Colonic mucosa (tissue), 4 donors: ENCODE measurements around the gene LPA. TPM values are rescaled to one million over a fixed set of nuclear protein-coding genes. Genes with fewer than 3 reads are reported as not detected.
"Not testable (repeated sequence)": the region's sequence is repeated elsewhere in the genome, so short reads cannot be mapped to it uniquely, and the experiment has no call there.

ENCODE experiments used
- DNase-seq: peaks from one replicate; pipeline ENCODE4 v3.0.0-alpha.2; 2020
- H3K27ac ChIP-seq: fragments of 200-600 bp; one replicate; pipeline ENCODE4 v1.8.0; 2021
- H3K27me3 ChIP-seq: fragments of 200-600 bp; one replicate; pipeline ENCODE4 v1.8.0; 2021
- H3K36me3 ChIP-seq: fragments of 200-600 bp; one replicate; pipeline ENCODE4 v1.8.0; 2021
- H3K4me1 ChIP-seq: fragments of 200-600 bp; one replicate; pipeline ENCODE4 v1.8.0; 2021; ENCODE audit warnings: mild to moderate bottlenecking
- H3K4me3 ChIP-seq: fragments of 200-600 bp; one replicate; pipeline ENCODE4 v1.8.0; 2021
- H3K9ac ChIP-seq, 2 donors: one replicate each; pipeline ENCODE4 v1.7.0; 2013; ENCODE audit warnings: control low read depth in 2 of 2, low read depth in 2 of 2, low read length in 2 of 2
- H3K9me3 ChIP-seq: fragments of 200-600 bp; one replicate; pipeline ENCODE4 v1.8.0; 2021
- CTCF ChIP-seq: fragments of 200-600 bp; IDR thresholded peaks from one replicate; pipeline ENCODE4 v1.8.0; 2022; ENCODE audit warnings: antibody characterized with exemption, mild to moderate bottlenecking
- intact Hi-C: fragments of 100-400 bp; cut with DNase I; formaldehyde crosslinking; loops from one replicate; pipeline ENCODE4 v1.14.1; 2022
- total RNA-seq, 2 donors: library from RNA; stranded (reverse); fragmentation: NEBNext Ultra II Directional in 1 of 2; extraction: Animal tissue kit (Norgen Biotek cat#: 25700) in 1 of 2; gene quantifications; one replicate each; pipeline ENCODE4 v1.2.1, GENCODE V29; 2021
- donor health status: healthy.
- donor health status: DM: no; HTN: no; CAD: no.
- donor health status: DM: no; HTN: no; CAD: no.

The LPA gene
- total RNA-seq, 2 donors from 2014 or later = 0.15 TPM; not detected in 1

- no peak for DNase-seq
- no peak overlapping the region for H3K4me3 ChIP-seq
- no peaks in the 10 kb centered on the region for H3K27me3 ChIP-seq
- no peaks in the 10 kb centered on the region for H3K4me1 ChIP-seq
- H3K27ac ChIP-seq = no peak overlapping the region
- H3K36me3 ChIP-seq = no peaks in the 10 kb centered on the region
- H3K9me3 ChIP-seq = no peaks in the 10 kb centered on the region
- H3K9ac ChIP-seq = no peak overlapping the region
- intact Hi-C loops = no loop called here
- TF ChIP-seq CTCF = no peak
These were observed 77.7 kb downstream of the LPA start for GRCh38 chr6:160586374-160586773.

- Histone ChIP-seq H3K27me3 (no peaks in the 10 kb centered on the region), H3K36me3 (no peaks in the 10 kb centered on the region), H3K27ac (no peak overlapping the region), H3K9ac (no peak overlapping the region), H3K9me3 (no peaks in the 10 kb centered on the region), H3K4me3 (no peak overlapping the region), H3K4me1 (no peaks in the 10 kb centered on the region)
- intact Hi-C loops = no loop called here
- DNase-seq = no peak
- no peak for TF ChIP-seq CTCF
These were observed 80.3 kb downstream of the LPA start for GRCh38 chr6:160583794-160584193.

- H3K36me3 ChIP-seq = no peaks in the 10 kb centered on the region
- DNase-seq = no peak
- H3K9ac ChIP-seq = no peak overlapping the region
- no peaks in the 10 kb centered on the region for H3K27me3 ChIP-seq
- H3K27ac ChIP-seq = no peak overlapping the region
- no peaks in the 10 kb centered on the region for H3K9me3 ChIP-seq
- H3K4me3 ChIP-seq = no peak overlapping the region
- TF ChIP-seq CTCF = no peak
- intact Hi-C loops = no loop called here
- no peaks in the 10 kb centered on the region for H3K4me1 ChIP-seq
These were observed 82.7 kb downstream of the LPA start for GRCh38 chr6:160581406-160581805.

GRCh38 chr6:160578515-160578914 is 85.6 kb downstream of the LPA start:
- intact Hi-C loops, H3K9me3 ChIP-seq, H3K27ac ChIP-seq, H3K27me3 ChIP-seq, H3K4me3 ChIP-seq, DNase-seq, H3K36me3 ChIP-seq, H3K4me1 ChIP-seq, H3K9ac ChIP-seq: not testable (repeated sequence)

GRCh38 chr6:160573943-160574342 is 90.1 kb downstream of the LPA start:
- Histone ChIP-seq H3K36me3 (no peaks in the 10 kb centered on the region), H3K27ac (no peak overlapping the region), H3K4me3 (no peak overlapping the region), H3K27me3 (no peaks in the 10 kb centered on the region), H3K9ac (no peak overlapping the region), H3K4me1 (no peaks in the 10 kb centered on the region), H3K9me3 (no peaks in the 10 kb centered on the region)
- no peak for DNase-seq
- TF ChIP-seq CTCF = no peak
- intact Hi-C loops = no loop called here

- H3K9me3 ChIP-seq, intact Hi-C loops, DNase-seq, H3K27ac ChIP-seq, H3K9ac ChIP-seq, H3K4me3 ChIP-seq, H3K4me1 ChIP-seq, H3K36me3 ChIP-seq, H3K27me3 ChIP-seq: not testable (repeated sequence)
These were observed 92.9 kb downstream of the LPA start for GRCh38 chr6:160571201-160571600.

- H3K9me3 ChIP-seq = no peaks in the 10 kb centered on the region
- TF ChIP-seq CTCF = no peak
- H3K9ac ChIP-seq = no peak overlapping the region
- H3K36me3 ChIP-seq = no peaks in the 10 kb centered on the region
- H3K4me1 ChIP-seq = no peaks in the 10 kb centered on the region
- intact Hi-C loops = no loop called here
- no peak for DNase-seq
- no peak overlapping the region for H3K27ac ChIP-seq
- H3K27me3 ChIP-seq = no peaks in the 10 kb centered on the region
- H3K4me3 ChIP-seq = no peak overlapping the region
These were observed 119.3 kb downstream of the LPA start for GRCh38 chr6:160544802-160545201.
